Measurements from ENCODE around the gene C6orf118.

Gene C6orf118

DNA sequence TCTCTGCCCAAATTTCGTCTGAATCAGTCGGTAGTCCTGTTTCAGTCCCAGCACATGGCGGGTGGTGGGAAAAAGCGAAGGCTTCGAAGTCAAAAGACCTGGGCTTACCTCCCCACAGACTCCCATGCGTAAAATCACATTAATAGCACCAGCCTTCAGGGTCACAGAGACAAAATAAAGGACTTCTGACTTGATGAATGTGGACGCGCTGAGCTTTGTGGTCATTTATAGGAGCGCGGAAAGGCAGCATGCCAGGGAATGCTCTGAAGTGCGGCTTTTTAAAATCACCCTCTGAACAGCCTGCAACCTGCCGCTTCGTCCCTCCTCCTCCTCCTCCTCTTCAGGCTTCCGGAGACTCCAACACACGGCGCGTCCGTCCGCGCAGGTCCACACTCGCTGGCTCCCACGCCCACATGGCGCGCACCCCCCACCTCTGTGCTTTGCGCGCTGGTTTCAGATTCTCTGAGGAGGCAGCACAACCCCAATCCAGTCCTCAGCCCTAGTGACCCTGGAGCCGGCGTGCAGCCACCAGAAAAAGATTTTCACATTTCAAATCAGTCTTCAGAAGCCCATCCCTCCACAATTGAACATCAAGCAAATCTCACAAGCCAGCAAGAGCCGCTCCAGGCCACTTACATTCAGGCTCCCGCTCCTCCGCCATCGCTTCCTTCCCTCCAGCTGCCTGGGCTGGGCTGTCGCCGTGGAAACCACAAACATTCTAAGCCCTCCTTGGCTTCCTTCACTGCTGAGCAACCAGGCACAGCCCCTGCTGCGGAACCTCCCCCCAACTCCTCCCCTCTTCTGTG lies at the start of gene C6orf118:
Gene C6orf118, minus strand, starts transcription at position 680 of the 806 bp plus-strand sequence. Its CDS starts 19 bp downstream, at position 661.
- no peak for DNase-seq

DNA sequence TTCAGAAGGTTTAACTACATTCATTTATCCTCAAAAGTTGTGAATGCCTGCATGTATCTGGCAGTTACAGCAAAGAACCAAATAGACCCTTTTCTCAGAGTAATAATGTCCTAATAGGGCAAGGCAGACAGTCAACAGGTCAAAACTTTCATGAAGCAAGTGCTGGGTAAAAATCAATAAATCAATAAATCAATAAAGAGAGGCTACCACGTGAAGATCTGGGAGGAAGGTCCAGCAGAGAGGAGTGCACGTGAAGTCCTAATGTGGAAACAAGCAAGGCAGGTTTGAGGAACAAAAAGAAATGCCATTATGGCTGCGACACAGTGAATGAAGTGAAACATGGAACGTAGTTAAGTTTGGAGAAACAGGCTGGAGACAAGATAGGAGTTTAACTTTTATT lies 36.3 kb upstream of the C6orf118 start:
- DNase-seq, result no peak

DNA sequence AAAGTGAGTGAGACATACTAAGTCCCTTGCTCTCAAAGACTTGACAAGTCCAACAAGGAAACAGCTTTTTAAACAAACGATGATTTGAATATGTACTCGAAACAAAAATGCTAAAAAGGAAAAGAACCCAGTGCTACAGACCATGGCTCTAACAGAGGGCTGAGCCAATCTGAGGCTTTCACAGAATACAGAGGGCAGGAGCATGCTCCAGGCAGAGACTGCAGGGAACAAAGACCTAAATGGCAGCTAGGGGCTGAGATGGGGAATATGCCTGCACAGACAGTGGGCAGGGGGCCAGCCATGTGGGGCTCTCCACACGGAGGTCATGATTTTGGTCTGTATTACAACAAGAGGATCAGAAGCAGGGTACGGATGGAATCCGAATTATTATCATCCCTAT lies 31.1 kb upstream of the C6orf118 start:
- no peak for DNase-seq

DNA sequence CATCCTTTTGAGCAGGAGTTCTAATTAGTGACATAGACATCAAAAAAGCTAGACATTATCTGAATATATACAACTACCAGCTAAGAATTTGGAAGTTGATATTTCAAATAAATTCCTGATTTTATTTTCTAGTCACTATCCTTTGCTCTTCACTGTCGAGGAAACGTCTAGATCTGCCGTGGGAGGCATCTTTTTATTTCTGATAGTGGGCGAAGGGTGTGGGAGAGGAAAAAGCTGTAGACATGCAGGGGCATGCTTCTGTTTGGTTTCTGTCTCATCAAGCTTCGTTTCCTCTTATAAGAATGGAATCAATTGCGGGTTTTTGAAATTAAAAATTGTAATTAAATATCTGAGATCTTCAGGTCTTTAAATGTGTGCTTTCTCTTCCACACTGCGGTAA lies 16.2 kb upstream of the C6orf118 start:
- no peak for DNase-seq

DNA sequence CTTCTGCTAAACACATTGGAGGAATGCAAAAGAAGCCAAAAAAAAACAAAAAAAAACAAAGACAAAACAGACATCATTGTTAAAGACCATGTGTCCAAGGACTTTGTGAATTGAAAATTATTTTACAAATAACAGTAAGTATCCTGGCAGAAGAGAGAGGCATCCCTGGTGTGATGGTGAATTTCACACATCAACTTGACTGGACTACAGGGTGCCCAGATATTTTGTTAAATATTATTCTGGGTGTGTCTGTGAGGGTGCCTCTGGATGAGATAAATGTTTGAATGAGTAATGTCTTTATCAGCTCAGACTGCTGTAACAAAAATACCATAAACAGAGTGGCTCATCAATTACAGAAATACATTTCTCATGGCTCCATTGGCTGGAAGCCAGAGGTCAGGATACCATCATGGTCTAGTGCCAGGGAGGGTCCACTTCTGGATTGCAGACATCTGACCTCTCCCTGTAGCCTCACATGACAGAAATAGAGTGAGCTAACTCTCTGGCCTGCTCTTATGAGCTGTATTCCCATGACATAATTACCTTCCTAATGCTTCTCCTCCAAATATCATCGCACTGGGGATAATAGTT lies 12.2 kb upstream of the C6orf118 start:
- no peak for DNase-seq

DNA sequence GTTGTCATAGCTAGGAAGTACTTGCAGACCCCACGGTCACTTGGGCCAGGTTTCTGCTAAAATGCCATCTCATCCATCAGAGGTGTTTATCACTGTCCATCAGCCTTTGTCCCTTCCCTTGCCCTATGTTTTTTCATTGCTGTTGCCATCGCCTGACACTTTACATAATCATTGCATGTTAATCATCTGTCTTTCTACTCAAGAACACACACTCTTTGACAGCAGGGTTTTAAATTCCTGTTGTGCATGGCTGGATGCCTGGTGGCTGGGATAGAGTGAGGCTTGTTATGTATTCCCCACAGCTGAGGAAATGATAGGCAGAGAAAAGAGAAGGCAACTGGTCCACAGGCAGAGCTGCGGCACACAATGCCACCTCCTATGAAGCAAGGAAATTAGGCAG lies 11.7 kb upstream of the C6orf118 start:
- DNase-seq, result no peak

DNA sequence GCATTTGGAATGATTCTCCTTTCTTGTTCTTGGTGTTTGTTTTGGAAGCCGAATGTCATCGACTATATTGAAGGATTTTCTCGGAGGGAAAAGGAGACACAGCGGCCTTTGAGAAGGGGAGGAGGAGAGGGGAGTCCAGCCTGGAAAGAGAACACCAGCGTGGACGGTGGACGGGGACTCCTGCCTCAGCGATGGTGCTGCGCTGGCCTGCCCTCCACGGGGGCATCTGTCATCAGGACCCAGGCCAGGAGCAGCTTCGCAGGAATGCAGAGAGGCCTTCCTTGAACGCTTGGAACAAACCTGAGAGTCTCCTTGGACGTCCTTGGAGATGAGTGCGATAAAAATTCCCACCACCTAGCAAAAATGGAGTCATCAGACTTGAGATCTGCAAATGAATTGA lies 8.3 kb upstream of the C6orf118 start:
- no peak for DNase-seq

DNA sequence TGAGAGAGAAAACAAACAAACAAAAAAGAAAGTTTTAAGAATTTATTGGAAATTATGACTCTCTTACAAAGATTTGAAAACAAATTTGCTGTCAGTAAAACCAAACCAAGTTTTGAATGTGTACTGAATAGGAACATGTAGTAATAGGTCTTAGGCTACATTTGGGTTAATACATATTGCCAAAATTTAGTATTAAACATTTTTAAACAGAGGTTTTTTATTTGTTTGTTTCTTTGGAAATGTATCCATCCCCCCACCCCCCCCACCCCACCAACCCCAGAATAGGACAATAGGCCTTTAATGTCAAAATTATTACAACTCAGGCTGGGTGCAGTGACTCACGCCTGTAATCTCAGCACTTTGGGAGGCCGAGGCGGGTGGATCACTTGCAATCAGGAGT lies 2.5 kb downstream of the C6orf118 start:
- DNase-seq, result no peak

DNA sequence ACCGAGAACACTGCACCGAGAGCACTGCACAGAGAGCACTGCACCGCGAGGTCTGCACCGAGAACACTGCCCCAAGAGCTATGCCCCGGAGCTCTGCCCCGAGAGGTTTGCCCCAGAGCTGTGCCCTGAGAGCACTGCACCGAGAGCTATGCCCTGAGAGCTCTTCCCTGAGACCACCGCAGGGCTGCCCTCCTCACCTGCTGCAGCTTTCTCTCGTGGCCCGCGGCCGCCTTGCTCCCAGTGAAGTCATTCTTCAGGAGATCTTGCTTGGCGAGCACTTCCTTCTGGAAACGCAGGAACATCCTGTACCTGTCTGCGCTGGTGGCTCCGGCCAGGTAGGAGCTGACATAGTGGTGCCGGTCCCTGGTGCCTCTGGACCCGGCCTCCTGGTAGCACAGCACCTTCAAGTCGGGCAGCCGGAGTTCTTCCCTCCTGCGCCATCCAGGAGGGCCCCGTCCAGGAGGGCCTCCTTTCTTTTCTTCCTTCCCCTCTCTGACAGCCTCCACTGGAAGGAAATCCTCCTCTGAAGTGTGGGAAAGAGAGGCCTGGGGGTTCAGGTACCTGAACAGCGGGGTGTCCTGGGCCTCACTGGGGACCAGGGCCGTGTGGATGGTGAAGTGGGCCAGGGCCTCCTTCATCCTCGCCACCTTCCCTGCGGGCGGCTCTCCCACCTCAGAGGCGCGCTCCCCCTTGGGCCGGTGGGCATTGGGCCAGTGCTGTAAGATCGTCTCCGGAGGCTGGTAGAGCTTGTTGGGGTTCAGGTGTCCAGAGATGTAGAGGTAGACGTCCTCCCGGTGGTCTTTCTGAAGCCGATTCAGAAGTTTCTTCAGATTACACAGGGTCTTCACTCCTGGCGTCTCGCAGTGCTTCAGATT lies 7.8 kb downstream of the C6orf118 start:
- DNase-seq, result no peak

DNA sequence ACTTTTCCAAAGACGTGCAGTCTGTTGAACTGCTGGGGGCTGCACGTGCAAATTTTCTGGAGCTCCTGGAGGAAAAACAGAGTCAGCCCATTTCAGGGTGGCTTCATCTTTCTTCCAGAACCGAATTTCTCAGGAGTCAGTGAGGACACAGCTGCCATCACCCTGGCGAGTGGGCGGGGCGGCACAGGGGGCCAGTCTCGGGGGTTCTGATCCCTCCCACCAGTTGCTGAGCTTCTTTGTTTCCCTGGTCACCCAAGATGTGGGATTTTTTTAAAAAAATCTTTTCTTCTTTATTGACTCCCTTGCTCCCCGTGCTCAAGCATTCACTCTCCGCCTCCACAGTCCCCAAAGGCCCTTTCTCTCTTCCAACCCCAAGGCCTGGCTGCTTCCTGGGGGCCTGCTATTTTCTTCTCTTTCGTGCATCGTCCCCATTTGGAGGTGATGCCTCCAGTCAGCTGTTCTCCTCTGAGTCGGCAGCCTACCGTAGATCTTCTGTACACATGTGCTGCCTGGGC lies 8.9 kb downstream of the C6orf118 start:
- no peak for DNase-seq

DNA sequence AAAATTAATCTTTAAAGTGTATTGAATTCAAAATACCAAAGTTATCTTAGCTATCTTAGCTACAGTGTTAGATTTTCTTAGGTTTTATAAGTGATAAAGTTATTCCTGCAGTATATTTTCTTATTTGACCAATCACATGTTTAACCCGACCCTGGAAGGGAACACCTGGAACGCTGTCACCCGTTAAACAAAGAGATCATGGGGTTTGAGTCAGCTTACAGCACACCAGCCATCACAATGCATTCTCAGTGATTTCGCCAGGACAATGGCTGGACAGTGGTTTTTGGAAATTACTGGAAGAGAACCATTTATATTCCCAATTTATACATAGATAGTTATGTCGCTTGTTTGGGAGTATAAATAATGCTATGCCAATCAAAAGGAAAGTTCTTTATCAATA lies 10.5 kb downstream of the C6orf118 start:
- DNase-seq, result no peak

DNA sequence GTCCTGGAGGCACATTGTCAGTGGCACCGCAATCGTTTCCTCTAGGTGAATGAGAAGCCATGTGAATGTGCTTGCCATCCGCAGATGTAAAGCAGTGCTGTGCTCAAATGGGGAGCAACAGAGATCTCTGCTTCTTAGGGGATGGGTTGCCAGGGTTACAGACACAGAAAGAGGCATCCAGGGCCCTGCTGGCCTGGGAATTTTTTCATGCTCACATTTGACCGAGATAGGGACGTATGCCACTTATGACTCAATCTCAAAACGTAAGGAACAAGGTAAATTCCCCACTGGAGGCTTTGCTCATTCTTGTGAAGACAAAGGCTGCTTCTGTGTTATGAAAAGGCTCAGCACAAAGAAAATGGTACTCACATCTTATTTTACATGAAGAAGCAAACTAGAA lies 11.0 kb downstream of the C6orf118 start:
- DNase-seq, result no peak

DNA sequence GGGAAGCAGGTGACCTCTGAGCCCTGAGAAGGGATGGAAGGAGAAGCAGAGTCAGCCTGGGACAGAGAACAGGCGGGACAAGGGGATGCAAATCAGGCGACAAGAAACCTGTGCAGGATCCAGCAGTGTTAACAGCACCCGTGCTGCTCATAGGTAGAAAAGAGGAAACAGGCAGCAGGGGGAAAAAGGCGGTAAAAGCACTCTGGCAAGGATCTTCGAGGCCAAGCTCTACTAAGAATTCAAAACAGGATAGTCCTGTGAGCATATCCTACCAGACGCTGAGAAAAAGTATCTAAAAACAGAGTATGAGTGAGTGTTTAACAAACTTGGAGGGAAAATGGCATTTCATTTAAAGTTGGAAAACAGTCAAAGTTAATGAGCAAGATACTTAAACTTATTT lies 16.7 kb downstream of the C6orf118 start:
- no peak for DNase-seq

DNA sequence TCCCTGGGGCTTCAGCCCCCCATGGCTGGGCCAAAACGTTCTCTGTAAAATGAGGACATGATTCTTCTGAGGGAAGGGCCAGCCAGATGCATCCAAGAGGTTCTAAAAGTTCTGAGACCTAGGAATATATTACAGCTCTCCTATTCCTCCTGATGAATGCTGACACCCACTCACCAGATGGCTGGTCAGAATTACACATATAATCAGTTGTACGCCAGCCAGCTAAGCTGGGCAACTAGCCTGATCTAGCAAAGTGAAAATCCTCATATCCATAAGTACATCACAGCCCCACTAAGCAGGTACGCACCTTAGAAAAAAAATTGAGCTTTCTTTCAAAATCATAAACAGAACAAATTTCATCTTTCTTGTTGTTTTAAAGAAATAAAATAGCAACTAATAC lies 34.8 kb downstream of the C6orf118 start:
- no peak for DNase-seq

DNA sequence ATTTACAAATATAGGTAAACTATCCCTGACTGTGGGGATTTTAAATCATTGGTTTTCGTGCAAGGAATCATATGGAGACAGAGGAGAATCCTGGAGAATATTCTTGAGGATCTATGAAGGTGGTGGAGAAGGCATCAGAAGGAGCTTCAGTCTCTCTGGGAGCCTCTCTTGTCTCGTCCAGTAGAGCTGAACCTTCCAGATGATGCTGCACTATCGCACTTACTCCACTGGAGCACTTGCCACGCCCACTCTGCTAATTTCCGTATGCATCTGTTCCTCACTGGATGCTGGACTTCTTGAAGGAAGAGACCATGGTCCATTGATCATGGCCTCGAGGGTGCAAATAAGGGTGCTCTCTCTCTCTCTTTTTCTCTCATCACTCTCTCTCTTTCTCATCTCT lies 36.8 kb downstream of the C6orf118 start:
- no peak for DNase-seq

DNA sequence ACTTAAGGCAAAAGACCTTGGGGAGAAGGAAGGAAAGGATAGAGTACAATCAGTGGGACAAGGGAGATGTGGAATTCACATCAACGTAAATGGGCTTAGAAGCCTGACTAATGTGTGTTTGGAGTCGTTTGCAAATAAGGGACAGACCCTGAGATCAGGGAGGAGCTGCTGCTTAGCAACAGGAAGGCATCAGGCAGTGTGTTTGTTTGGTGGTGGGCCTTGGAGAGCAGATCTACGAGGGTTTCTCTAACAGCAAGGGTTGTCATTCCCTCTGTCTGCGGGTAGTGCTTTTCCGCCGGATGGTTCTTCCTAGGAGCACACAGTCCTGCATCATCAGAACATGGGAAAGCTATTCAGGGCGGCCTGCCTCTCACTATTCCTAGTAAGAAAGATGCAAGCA lies 40.4 kb downstream of the C6orf118 start:
- no peak for DNase-seq

DNA sequence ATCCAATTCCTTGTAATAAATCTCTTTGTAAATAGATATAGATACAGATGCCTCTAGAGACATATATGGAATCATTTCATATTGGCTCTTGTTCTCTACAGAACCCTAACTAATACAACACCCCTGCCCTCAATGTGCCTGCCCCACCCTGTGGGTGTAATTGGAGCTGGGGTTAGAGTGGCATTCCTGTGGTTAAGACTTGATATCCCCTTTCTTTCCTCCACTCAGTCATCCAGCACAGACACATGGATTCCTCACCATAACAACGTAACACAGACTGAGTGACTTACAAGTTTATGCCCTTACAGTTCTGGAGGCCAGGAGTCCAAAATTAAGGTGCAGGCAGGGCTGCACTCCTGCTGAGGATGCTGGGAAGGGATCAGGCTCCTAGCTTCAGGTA lies 42.8 kb downstream of the C6orf118 start:
- no peak for DNase-seq

DNA sequence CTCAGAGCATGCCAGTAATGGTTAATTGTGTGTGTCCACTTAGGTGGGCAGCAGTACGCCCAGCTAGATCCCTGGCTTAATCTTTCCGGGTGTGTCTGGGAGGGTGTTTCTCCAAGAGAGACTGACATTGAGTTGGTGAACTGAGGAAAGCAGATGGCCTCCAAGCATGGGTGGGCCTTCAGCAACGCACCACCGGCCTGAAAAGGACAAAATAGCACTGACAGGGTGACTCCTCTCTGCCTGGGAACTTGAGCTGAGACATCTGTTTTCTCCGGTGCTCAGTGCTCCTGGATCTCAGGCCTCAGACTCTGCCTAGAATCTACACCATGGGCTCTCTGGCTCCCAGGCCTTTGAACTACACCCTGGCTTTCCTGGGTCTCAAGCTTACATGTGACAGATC lies 43.2 kb downstream of the C6orf118 start:
- no peak for DNase-seq

DNA sequence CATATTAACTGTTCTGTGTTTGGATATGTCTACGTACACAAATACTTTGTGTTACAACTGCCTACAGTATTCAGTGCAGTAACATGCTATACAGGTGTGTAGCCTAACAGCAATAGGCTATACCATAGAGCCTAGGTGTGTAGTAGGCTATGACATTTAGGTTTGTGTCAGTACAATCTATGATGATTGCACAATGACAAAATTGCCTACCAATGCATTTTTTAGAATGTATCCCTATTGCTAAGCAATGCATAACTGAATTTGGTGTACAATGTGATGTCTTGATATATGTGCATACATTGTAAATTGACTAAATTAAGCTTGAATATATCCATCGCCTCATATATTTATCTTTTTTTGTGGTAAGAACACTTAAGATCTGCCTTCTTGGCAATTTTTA lies 48.9 kb downstream of the C6orf118 start:
- DNase-seq, result no peak

DNA sequence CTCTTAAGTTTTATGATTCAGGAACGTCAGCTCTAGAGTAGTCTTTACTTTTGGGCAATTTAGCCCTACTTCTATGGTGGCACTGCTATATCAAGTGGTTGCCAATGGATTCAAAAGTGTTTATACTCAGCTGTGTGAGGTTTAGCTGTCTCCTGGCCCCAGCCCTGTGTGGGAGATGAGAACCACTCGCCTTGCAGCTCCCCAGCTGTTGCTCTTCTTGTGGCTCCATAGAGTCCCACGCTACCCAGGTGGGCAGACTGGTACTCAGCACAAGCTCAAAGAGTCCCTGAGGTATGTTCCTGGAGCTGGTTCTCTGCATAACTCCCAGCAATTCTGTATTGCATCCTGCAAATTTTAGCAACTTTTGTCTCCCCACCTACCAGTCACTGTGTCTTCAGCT lies 59.6 kb downstream of the C6orf118 start:
- no peak for DNase-seq

DNA sequence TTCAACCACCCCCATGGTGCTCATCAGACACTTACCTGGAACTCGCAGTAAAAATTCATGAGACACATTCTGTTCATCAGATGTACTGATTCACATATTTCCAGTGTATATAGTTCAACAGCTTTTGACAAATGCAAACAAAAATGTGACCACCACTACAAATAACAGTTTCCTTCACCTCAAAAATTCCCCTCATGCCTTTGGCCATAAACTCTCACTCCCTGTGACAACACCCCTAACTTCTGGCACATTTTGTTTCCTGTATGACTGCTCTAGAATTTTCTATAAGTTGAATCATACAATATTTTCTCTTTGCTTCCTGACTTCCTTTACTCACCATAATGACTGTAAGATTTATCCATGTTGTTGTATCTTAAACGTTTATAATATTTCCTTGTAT lies 63.7 kb downstream of the C6orf118 start:
- no peak for DNase-seq

DNA sequence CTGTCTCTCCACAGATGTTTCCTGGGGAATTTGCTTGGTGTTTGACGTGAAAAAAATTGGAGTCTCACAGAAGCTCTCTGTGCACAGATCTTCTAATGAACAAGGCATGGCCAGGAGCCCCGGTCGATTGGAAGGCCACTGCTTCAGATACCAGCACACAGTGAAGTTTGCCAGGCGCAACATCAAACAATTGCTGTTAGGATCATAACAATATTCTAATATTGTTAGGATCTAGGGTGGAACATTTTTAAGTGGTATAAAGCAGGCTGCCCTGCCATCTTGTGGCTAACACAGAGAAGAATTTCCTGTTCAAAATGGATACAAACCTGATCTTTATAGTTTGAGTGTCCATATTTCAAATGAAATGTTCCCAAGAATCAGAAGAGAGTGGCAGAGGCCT lies 64.1 kb downstream of the C6orf118 start:
- DNase-seq, result no peak

DNA sequence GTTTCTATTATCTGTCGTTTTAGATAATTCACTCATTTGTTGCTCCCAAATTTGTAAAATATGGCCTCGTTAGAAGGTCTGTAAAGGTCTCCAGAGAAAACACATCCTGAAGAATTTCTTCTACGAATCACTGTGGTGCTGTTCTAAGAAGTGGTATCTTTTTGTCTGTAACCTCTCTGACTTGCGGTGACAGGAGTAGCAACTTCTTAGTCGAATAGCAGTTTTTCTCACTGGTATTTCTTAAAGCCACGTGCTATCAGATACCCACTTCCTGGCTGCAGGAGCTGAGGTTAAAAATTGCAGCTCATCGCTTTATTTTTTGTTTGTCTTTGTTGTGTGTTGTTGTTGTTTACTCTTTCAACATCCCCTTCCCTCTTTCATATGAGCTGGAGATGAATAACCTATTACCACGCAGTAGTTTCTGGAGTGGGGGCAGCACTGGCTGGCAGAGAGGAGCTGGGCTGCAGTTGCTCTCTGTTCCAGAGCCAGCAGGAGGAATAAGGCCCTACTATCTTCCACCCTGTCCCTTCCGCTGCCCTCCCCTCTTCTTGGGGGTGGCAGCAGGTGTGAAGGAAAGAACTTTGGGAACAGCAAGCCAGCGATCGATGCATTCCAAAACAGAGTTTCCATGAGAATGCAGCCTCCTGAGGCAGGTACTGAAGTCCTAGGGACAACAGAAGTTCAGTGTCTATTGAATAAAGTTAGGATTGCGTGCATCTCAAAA lies 64.7 kb downstream of the C6orf118 start:
- no peak for DNase-seq
